CD4-positive, alpha-beta T cell (primary cell): ENCODE results near the gene PPP2R2C. TPM values are rescaled to one million over a fixed set of nuclear protein-coding genes. Genes with fewer than 3 reads are reported as not detected.

Source experiments
- ATAC-seq: fragments of 200-7000 bp; cut with Tn5 transposase; one replicate; pipeline ENCODE4 v1.10.0; 2022; ENCODE audit warnings: mild to moderate bottlenecking; ENCODE audit not compliant: poor library complexity
- CTCF ChIA-PET: fragments of 350-600 bp; sonication (Branson Sonifier 250); formaldehyde crosslinking; loops from one replicate; lab custom pipeline; 2021; ENCODE audit warnings: antibody characterized with exemption, inconsistent platforms; lab: Charles Lee
- POLR2A ChIA-PET: fragments of 350-600 bp; sonication (Branson Sonifier 250); formaldehyde crosslinking; loops from one replicate; lab custom pipeline; 2021; ENCODE audit warnings: antibody characterized with exemption, inconsistent platforms; lab: Charles Lee
- DNase-seq, 14 experiments: peaks; one replicate each; pipeline ENCODE4 v3.0.0-alpha.2; 2013 to 2020; ENCODE audit warnings: mixed read lengths in 2 of 14
- H3K27ac ChIP-seq, 2 donors: one replicate each; pipeline versions ENCODE4 v1.5.1 to v1.7.0; 2013; ENCODE audit warnings: low read length in 2 of 2, low read depth in 1 of 2, mild to moderate bottlenecking in 1 of 2
- H3K27me3 ChIP-seq, 2 experiments: 1 replicate in 1 of 2; 2 replicates in 1 of 2; pipeline versions ENCODE4 v1.6.1 to v1.7.0; 2013; ENCODE audit warnings: low read length in 2 of 2, control low read depth in 1 of 2, mild to moderate bottlenecking in 1 of 2, moderate library complexity in 1 of 2; ENCODE audit not compliant: insufficient read depth in 2 of 2, control insufficient read depth in 1 of 2
- H3K36me3 ChIP-seq: one replicate; pipeline ENCODE4 v1.6.1; 2013; ENCODE audit warnings: low read length, control low read depth; ENCODE audit not compliant: insufficient read depth
- H3K4me1 ChIP-seq: one replicate; pipeline ENCODE4 v1.6.1; 2013; ENCODE audit warnings: low read length, control low read depth; ENCODE audit not compliant: insufficient read depth
- H3K4me3 ChIP-seq: one replicate; pipeline ENCODE4 v1.5.1; 2013; ENCODE audit warnings: mild to moderate bottlenecking, low read length, moderate library complexity
- H3K9me3 ChIP-seq, 2 experiments: 1 replicate in 1 of 2; 2 replicates in 1 of 2; pipeline versions ENCODE4 v1.6.1 to v1.7.0; 2013; ENCODE audit warnings: low read length in 2 of 2, mild to moderate bottlenecking in 2 of 2, control low read depth in 1 of 2, moderate library complexity in 1 of 2; ENCODE audit not compliant: control insufficient read depth in 1 of 2, insufficient read depth in 1 of 2
- H3K27ac Mint-ChIP-seq: one replicate; pipeline ENCODE4 v1.8.0; 2020; ENCODE audit warnings: mixed read lengths
- H3K27me3 Mint-ChIP-seq: one replicate; pipeline ENCODE4 v1.8.0; 2021; ENCODE audit warnings: mixed read lengths
- H3K36me3 Mint-ChIP-seq: one replicate; pipeline ENCODE4 v1.8.0; 2021; ENCODE audit warnings: low read depth, mixed read lengths
- H3K4me1 Mint-ChIP-seq: one replicate; pipeline ENCODE4 v1.8.0; 2021; ENCODE audit warnings: low read depth, mixed read lengths
- H3K4me3 Mint-ChIP-seq: one replicate; pipeline ENCODE4 v1.8.0; 2020; ENCODE audit warnings: mild to moderate bottlenecking, mixed read lengths
- H3K9me3 Mint-ChIP-seq: one replicate; pipeline ENCODE4 v1.8.0; 2020; ENCODE audit warnings: mixed read lengths
- intact Hi-C, 2 experiments: fragments of 100-400 bp; cut with DNase I in 1 of 2; cut with micrococcal nuclease in 1 of 2; formaldehyde crosslinking; loops; one replicate each; pipeline versions ENCODE4 v1.15.1 to v1.9.0; 2023 to 2025; cut with DNase I, micrococcal nuclease
- total RNA-seq, 174 experiments: library from RNA in 2 of 174; stranded (reverse) in 2 of 174; gene quantifications; one replicate each; pipeline ENCODE4 v1.2.3 and lab custom pipeline; 2021 to 2026
- TF ChIP-seq, protein P1 (sequence below): fragments of 200-600 bp; IDR thresholded peaks from one replicate; pipeline ENCODE4 v1.8.0; 2022; ENCODE audit warnings: antibody characterized with exemption, mild to moderate bottlenecking

Gene PPP2R2C
- total RNA-seq, 2 experiments from 2014 or later = not detected

- DNase-seq (no peak), ATAC-seq (no peak)
- H3K27ac Mint-ChIP-seq = no peak overlapping the region
- peaks cover 68% of the 10 kb centered on the region for H3K27me3 Mint-ChIP-seq
- Histone ChIP-seq H3K36me3 (no peaks in the 10 kb centered on the region), H3K27me3 (peaks cover 35 to 41% of the 10 kb centered on the region in 2 experiments), H3K27ac (no peak overlapping the region), H3K9me3 (peaks cover 0 to 4% of the 10 kb centered on the region in 2 experiments), H3K4me1 (peaks cover 8% of the 10 kb centered on the region), H3K4me3 (no peak overlapping the region)
- no peak overlapping the region for H3K4me3 Mint-ChIP-seq
- ChIA-PET CTCF (no interaction called here), POLR2A (no interaction called here)
- TF ChIP-seq, protein P1, sequence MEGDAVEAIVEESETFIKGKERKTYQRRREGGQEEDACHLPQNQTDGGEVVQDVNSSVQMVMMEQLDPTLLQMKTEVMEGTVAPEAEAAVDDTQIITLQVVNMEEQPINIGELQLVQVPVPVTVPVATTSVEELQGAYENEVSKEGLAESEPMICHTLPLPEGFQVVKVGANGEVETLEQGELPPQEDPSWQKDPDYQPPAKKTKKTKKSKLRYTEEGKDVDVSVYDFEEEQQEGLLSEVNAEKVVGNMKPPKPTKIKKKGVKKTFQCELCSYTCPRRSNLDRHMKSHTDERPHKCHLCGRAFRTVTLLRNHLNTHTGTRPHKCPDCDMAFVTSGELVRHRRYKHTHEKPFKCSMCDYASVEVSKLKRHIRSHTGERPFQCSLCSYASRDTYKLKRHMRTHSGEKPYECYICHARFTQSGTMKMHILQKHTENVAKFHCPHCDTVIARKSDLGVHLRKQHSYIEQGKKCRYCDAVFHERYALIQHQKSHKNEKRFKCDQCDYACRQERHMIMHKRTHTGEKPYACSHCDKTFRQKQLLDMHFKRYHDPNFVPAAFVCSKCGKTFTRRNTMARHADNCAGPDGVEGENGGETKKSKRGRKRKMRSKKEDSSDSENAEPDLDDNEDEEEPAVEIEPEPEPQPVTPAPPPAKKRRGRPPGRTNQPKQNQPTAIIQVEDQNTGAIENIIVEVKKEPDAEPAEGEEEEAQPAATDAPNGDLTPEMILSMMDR = no peak
- no peaks in the 10 kb centered on the region for H3K9me3 Mint-ChIP-seq
- H3K4me1 Mint-ChIP-seq = no peaks in the 10 kb centered on the region
- intact Hi-C loops = no loop called here
- no peaks in the 10 kb centered on the region for H3K36me3 Mint-ChIP-seq
These were observed 1.0 kb upstream of the PPP2R2C start for GRCh38 chr4:6473264-6474052.

GRCh38 chr4:6472008-6472386, 417 bp downstream of the PPP2R2C start:
- H3K36me3 Mint-ChIP-seq = no peaks in the 10 kb centered on the region
- H3K4me1 ChIP-seq = peaks cover 8% of the 10 kb centered on the region
- H3K27ac ChIP-seq = no peak overlapping the region
- peaks cover 39 to 56% of the 10 kb centered on the region in 2 experiments for H3K27me3 ChIP-seq
- H3K36me3 ChIP-seq = no peaks in the 10 kb centered on the region
- no peak overlapping the region for H3K4me3 Mint-ChIP-seq
- no peak for ATAC-seq
- ChIA-PET CTCF (no interaction called here), POLR2A (no interaction called here)
- no peak for DNase-seq
- TF ChIP-seq, protein P1 = no peak
- no peak overlapping the region for H3K27ac Mint-ChIP-seq
- H3K4me1 Mint-ChIP-seq = no peaks in the 10 kb centered on the region
- no peak overlapping the region for H3K4me3 ChIP-seq
- peaks cover 0 to 4% of the 10 kb centered on the region in 2 experiments for H3K9me3 ChIP-seq
- peaks cover 69% of the 10 kb centered on the region for H3K27me3 Mint-ChIP-seq
- intact Hi-C loops = no loop called here
- no peaks in the 10 kb centered on the region for H3K9me3 Mint-ChIP-seq

DNA sequence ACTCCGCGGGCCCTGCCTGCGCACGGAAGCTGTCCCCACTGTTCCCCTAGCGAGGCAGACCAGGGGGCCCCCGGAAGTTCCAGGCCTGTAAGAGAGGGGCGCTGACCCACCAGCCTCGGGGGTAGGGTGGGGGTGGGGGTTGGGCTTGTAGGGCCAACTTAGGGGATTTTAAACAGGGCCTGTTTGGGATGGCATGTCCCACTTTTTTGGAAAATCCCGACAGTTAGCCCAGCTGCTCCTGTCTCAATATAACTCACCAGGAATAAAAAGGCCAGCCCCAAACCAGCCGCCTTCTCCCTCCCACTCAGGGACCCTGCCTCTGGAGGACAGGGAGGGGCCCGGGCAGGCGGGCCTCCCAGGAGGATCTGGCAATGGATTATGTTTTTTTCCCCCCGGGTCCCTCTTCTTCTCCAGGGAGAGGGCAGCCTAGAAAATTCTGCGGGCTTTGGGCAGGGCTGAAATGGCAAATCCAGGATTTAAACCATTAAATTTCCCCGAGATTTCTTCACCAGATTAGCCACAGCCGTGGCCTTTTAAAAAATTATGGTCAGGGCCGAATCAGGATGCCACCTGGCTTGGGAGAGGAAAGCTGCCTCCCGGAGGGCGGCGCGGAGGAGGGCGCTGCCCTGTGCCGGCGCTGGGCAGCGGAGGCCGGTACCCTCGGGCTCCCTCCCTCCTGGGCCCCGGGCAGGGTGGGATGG, 957 bp downstream of the PPP2R2C start:
- POLR2A ChIA-PET = no interaction called here
- H3K27me3 ChIP-seq = peaks cover 39 to 58% of the 10 kb centered on the region in 2 experiments

More for the DNA sequence above, 957 bp downstream of the PPP2R2C start:
- H3K9me3 Mint-ChIP-seq = no peaks in the 10 kb centered on the region
- Histone ChIP-seq H3K4me3 (no peak overlapping the region), H3K4me1 (peaks cover 8% of the 10 kb centered on the region), H3K9me3 (peaks cover 0 to 4% of the 10 kb centered on the region in 2 experiments), H3K27ac (no peak overlapping the region), H3K36me3 (no peaks in the 10 kb centered on the region)
- no peaks in the 10 kb centered on the region for H3K4me1 Mint-ChIP-seq
- DNase-seq = no peak
- H3K4me3 Mint-ChIP-seq = no peak overlapping the region
- H3K27ac Mint-ChIP-seq = no peak overlapping the region
- no peaks in the 10 kb centered on the region for H3K36me3 Mint-ChIP-seq
- intact Hi-C loops = no loop called here
- TF ChIP-seq, protein P1 = no peak
- ATAC-seq = no peak
- CTCF ChIA-PET = no interaction called here
- H3K27me3 Mint-ChIP-seq = peaks cover 67% of the 10 kb centered on the region
